ENCODE measurements around the gene PTPRK. TPM values are rescaled to one million over a fixed set of nuclear protein-coding genes. Genes with fewer than 3 reads are reported as not detected.

Gene PTPRK
- total RNA-seq, 1 experiment from 2014 or later, result 89.3 TPM

GRCh38 chr6:128482642-128483041 lies 37.8 kb downstream of the PTPRK start:
- Histone ChIP-seq H3K4me3 (no peak overlapping the region), H3K9me3 (ENCODE audit: insufficient read depth, low read depth) (peaks cover 6% of the 10 kb centered on the region; the same call in 1 of the 2 replicates), H3F3A (ENCODE audit: insufficient read depth, low read depth) (no peaks in the 10 kb centered on the region), H3K27ac (no peak overlapping the region), H3K4me1 (replicated peaks; ENCODE audit: insufficient read depth) (no peaks in the 10 kb centered on the region), H2AFZ (no peak overlapping the region), H3K27me3 (ENCODE audit: insufficient read depth, low read depth) (no peaks in the 10 kb centered on the region), H4K20me1 (ENCODE audit: insufficient read depth) (no peaks in the 10 kb centered on the region), H3K9me2 (ENCODE audit: insufficient read depth) (no peaks in the 10 kb centered on the region), H3K79me2 (ENCODE audit: low read depth) (peaks cover 70% of the 10 kb centered on the region), H3K4me2 (no peak overlapping the region), H3K36me3 (ENCODE audit: low read depth) (no peaks in the 10 kb centered on the region)
- ChIA-PET CTCF (no interaction called here), POLR2A (ENCODE audit: unreplicated experiment) (no interaction called here)
- intact Hi-C loops (cut with micrococcal nuclease; ENCODE audit: unreplicated experiment), result no loop called here
- TF ChIP-seq EZH2 (IDR thresholded peaks at IDR 0.05; ENCODE audit: low read depth), result no peak
- TF ChIP-seq CTCF (conservative IDR thresholded peaks at IDR 0.05), result no peak
- BruUV-seq (replicated peaks), result no TSS peak
- no peak for DNase-seq

GRCh38 chr6:128479991-128480390 lies 40.4 kb downstream of the PTPRK start:
- POLR2A ChIA-PET (ENCODE audit: unreplicated experiment), result no interaction called here
- intact Hi-C loops (cut with micrococcal nuclease; ENCODE audit: unreplicated experiment), result no loop called here

GRCh38 chr6:128479048-128479666 lies 41.2 kb downstream of the PTPRK start:
- Histone ChIP-seq H3K9me3 (ENCODE audit: insufficient read depth, low read depth) (peaks cover 9% of the 10 kb centered on the region; the same call in 1 of the 2 replicates), H4K20me1 (ENCODE audit: insufficient read depth) (no peaks in the 10 kb centered on the region), H3K9me2 (ENCODE audit: insufficient read depth) (no peaks in the 10 kb centered on the region; the same call in 1 of the 2 replicates), H3K4me1 (replicated peaks; ENCODE audit: insufficient read depth) (no peaks in the 10 kb centered on the region; the same call in 1 of the 2 replicates), H3K27ac (no peak overlapping the region), H3K36me3 (ENCODE audit: low read depth) (no peaks in the 10 kb centered on the region), H2AFZ (no peak overlapping the region), H3K4me3 (no peak overlapping the region), H3F3A (ENCODE audit: insufficient read depth, low read depth) (0 out of 2 replicates have a peak, but pooled peaks cover 4% of the 10 kb centered on the region), H3K79me2 (ENCODE audit: low read depth) (peaks cover 79% of the 10 kb centered on the region), H3K27me3 (ENCODE audit: insufficient read depth, low read depth) (no peaks in the 10 kb centered on the region), H3K4me2 (no peak overlapping the region)
- BruUV-seq (replicated peaks), result no TSS peak
- no peak for DNase-seq
- intact Hi-C loops (cut with micrococcal nuclease; ENCODE audit: unreplicated experiment), result no loop called here
- ChIA-PET POLR2A (ENCODE audit: unreplicated experiment) (interaction anchor here (0.5 kb wide), 1 partner anchor 52 kb away, joined by 9 read pairs; no protein-coding TSS in a partner anchor), CTCF (no interaction called here)
- no peak for TF ChIP-seq CTCF (conservative IDR thresholded peaks at IDR 0.05)
- no peak for TF ChIP-seq EZH2 (IDR thresholded peaks at IDR 0.05; ENCODE audit: low read depth)

More at GRCh38 chr6:128479991-128480390, 40.4 kb downstream of the PTPRK start:
- H3K36me3 ChIP-seq (ENCODE audit: low read depth), result no peaks in the 10 kb centered on the region
- no peak for TF ChIP-seq EZH2 (IDR thresholded peaks at IDR 0.05; ENCODE audit: low read depth)
- TF ChIP-seq CTCF (conservative IDR thresholded peaks at IDR 0.05), result no peak
- no peaks in the 10 kb centered on the region; the same call in 1 of the 2 replicates for H3K9me2 ChIP-seq (ENCODE audit: insufficient read depth)
- no peak overlapping the region for H2AFZ ChIP-seq
- H4K20me1 ChIP-seq (ENCODE audit: insufficient read depth), result no peaks in the 10 kb centered on the region
- H3K4me1 ChIP-seq (replicated peaks; ENCODE audit: insufficient read depth), result no peaks in the 10 kb centered on the region
- CTCF ChIA-PET, result no interaction called here
- no TSS peak for BruUV-seq (replicated peaks)
- peaks cover 82% of the 10 kb centered on the region for H3K79me2 ChIP-seq (ENCODE audit: low read depth)
- peaks cover 9% of the 10 kb centered on the region; the same call in 1 of the 2 replicates for H3K9me3 ChIP-seq (ENCODE audit: insufficient read depth, low read depth)
- no peak overlapping the region for H3K4me2 ChIP-seq
- DNase-seq, result no peak
- 0 out of 2 replicates have a peak, but pooled peaks cover 4% of the 10 kb centered on the region for H3F3A ChIP-seq (ENCODE audit: insufficient read depth, low read depth)
- no peak overlapping the region for H3K27ac ChIP-seq
- no peak overlapping the region for H3K4me3 ChIP-seq
- no peaks in the 10 kb centered on the region for H3K27me3 ChIP-seq (ENCODE audit: insufficient read depth, low read depth)
